ENCODE results near the gene CHRNA5.

CHRNA5 gene

GRCh38 chr15:78620527-78621421, 55.5 kb downstream of the CHRNA5 start, which contains the start of gene CHRNA3:
Gene CHRNA3, minus strand, starts transcription at chr15:78620996. Its CDS starts 202 bp downstream, at chr15:78620794.
- no peak for DNase-seq

GRCh38 chr15:78621810-78622402, 56.6 kb downstream of the CHRNA5 start:
- DNase-seq, result no peak

GRCh38 chr15:78623786-78624497, 58.6 kb downstream of the CHRNA5 start:
- no peak for DNase-seq

- no peak for DNase-seq
Observed at GRCh38 chr15:78624651-78625590, 59.6 kb downstream of the CHRNA5 start.

GRCh38 chr15:78625606-78626280, 60.4 kb downstream of the CHRNA5 start:
- no peak for DNase-seq

- DNase-seq, result no peak
Observed at GRCh38 chr15:78626381-78626995, 61.2 kb downstream of the CHRNA5 start.

GRCh38 chr15:78627348-78627747, 62.0 kb downstream of the CHRNA5 start:
- no peak for DNase-seq

- DNase-seq, result no peak
Observed at GRCh38 chr15:78628227-78628626, 62.9 kb downstream of the CHRNA5 start.

- DNase-seq, result no peak
Observed at GRCh38 chr15:78629031-78629715, 63.9 kb downstream of the CHRNA5 start.

GRCh38 chr15:78629716-78630065, 64.4 kb downstream of the CHRNA5 start:
- DNase-seq, result no peak

- no peak for DNase-seq
Observed at GRCh38 chr15:78630886-78631633, 65.7 kb downstream of the CHRNA5 start.

- DNase-seq, result no peak
Observed at GRCh38 chr15:78633348-78633747, 68.0 kb downstream of the CHRNA5 start.

GRCh38 chr15:78634210-78635145, 69.2 kb downstream of the CHRNA5 start:
- DNase-seq, result no peak

GRCh38 chr15:78635346-78635745, 70.0 kb downstream of the CHRNA5 start:
- DNase-seq, result no peak

- no peak for DNase-seq
Observed at GRCh38 chr15:78636378-78636859, 71.1 kb downstream of the CHRNA5 start.

- no peak for DNase-seq
Observed at GRCh38 chr15:78637776-78638435, 72.6 kb downstream of the CHRNA5 start.

GRCh38 chr15:78638658-78639314, 73.5 kb downstream of the CHRNA5 start:
- DNase-seq, result peak; percentile 73 to 81 (median 74)
